GM12872 (cell line): ENCODE measurements around the gene LRRC2.

Experiments used
- TF ChIP-seq, protein P1 (sequence below): IDR thresholded peaks from 3 replicates; pipeline ENCODE4 v1.5.1; 2011; ENCODE audit warnings: low read depth, mild to moderate bottlenecking, low read length, moderate library complexity; ENCODE audit not compliant: insufficient read depth

The LRRC2 gene

GRCh38 chr3:46573701-46574100 lies 7.6 kb upstream of the LRRC2 start:
- TF ChIP-seq, protein P1, sequence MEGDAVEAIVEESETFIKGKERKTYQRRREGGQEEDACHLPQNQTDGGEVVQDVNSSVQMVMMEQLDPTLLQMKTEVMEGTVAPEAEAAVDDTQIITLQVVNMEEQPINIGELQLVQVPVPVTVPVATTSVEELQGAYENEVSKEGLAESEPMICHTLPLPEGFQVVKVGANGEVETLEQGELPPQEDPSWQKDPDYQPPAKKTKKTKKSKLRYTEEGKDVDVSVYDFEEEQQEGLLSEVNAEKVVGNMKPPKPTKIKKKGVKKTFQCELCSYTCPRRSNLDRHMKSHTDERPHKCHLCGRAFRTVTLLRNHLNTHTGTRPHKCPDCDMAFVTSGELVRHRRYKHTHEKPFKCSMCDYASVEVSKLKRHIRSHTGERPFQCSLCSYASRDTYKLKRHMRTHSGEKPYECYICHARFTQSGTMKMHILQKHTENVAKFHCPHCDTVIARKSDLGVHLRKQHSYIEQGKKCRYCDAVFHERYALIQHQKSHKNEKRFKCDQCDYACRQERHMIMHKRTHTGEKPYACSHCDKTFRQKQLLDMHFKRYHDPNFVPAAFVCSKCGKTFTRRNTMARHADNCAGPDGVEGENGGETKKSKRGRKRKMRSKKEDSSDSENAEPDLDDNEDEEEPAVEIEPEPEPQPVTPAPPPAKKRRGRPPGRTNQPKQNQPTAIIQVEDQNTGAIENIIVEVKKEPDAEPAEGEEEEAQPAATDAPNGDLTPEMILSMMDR, result no peak

DNA sequence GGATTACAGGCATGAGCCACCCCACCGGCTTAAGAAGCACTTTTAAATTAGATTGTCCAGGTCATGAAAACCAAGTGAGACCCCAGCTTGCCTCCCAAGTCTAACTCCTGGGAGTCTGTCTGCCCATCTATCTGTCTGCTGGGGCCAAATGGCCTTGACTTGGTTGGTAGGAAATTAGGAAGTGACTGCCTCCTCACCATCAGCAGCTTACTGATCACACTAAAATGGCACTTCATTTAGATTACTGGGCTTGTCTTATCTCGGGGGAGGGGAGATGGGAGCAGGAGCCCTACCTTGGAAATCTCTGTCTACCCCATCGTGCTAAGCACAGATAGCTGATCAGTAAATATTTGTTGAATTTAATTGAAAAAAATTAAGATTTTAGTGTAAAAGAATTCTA lies 5.6 kb upstream of the LRRC2 start:
- TF ChIP-seq, protein P1, result no peak

DNA sequence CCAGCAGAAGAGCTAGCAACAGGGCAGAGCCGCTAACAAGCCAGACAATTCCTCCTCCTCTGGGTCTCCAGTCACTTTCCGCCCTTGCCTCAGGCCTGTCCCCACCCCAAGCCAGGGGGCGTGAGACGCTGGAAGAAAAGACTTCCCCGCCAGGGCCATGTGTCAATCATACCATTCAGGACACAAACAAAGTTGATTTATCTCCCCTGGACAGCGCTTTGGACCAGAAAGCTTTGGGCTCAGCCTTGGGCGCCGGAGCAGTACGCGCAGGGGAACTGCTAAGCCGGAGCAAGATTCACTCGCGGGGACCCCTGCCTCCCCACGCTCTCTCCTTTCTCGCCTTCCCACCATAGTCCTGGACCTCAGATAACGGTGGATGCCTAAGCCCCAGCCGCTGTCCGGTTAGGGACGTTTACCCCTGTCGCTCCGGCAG lies 479 bp downstream of the LRRC2 start:
- TF ChIP-seq, protein P1, result no peak

DNA sequence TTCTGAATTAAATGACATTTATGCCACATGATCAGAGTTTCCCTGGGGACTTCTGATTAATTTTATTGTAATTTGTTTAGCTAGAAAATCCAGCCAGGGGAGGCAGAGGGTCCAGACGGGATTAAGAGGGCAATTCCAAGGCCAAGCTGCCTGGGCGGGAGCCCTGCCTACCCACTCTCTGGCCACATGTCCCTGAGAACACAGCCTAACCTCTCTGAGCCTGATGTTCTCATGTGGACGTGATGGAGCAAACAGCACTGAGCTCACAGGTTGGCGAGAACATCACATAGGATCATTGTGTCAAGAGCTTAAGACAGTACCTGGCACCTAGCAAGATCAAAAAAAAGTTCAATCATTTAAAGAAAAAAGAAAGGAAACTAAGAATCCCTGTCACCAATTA lies 1.0 kb downstream of the LRRC2 start:
- TF ChIP-seq, protein P1, result no peak

DNA sequence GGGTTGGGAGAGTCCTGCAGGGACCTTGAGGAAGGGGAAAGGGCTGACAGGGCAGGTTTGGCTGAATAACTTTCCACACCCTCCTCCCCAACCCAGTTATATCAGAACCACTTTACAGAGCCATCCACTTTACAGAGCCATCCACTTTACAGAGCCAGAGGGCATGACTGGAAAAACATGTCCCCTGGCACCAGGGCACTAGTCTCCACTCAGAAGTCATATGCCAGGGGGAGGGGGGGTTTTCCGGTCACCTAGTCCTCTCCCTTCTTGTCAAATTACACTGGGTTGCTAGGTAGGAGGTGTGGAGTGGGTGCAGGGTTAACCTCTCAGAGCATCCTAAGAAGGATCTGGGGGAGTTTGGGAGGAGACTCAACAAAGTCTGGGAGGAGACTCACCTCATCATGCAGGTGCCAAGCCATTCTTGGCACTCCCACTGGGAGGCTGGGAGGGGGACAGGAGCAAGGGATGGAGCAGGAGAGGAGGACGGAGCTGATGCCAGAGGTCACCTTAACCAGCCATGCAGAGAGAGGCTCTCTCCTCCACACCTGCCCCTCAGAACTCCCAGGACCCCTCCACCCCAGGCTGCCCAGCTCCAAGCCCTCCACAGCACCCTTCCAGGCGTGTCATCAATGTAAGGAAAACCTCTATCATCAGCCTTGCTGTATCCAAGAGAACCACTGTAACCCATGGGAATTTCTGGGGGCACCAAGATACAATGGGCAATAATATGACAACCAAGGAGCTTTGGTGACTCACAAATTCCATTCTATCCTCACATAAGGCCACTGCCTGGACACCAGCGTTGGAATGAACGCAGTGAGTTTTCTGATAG lies 1.7 kb downstream of the LRRC2 start:
- TF ChIP-seq, protein P1, result no peak

- TF ChIP-seq, protein P1, result no peak
These were observed 4.2 kb downstream of the LRRC2 start for GRCh38 chr3:46561951-46562350.

- TF ChIP-seq, protein P1, result no peak
These were observed 4.6 kb downstream of the LRRC2 start for GRCh38 chr3:46561511-46561910.
